IPS-NIHi7 (cell line): Measurements from ENCODE around the gene MRPL16.
A peak's percentile ranks its signal among the peaks of the same experiment; 100 is the strongest.

Experiments used
- DNase-seq: peaks from one replicate; pipeline ENCODE4 v3.0.0; 2012; ENCODE audit warnings: mixed read lengths; ENCODE audit errors: extremely low spot score

MRPL16 gene

GRCh38 chr11:59771605-59772004, 39.0 kb downstream of the MRPL16 start:
- DNase-seq: no peak

- no peak for DNase-seq
Measured at GRCh38 chr11:59770869-59771268, 39.7 kb downstream of the MRPL16 start.

- no peak for DNase-seq
Measured at GRCh38 chr11:59770319-59770718, 40.3 kb downstream of the MRPL16 start.

GRCh38 chr11:59769828-59770227, 40.8 kb downstream of the MRPL16 start:
- no peak for DNase-seq

GRCh38 chr11:59769111-59769510, 41.5 kb downstream of the MRPL16 start:
- DNase-seq: no peak

GRCh38 chr11:59767225-59767611, 43.4 kb downstream of the MRPL16 start:
- DNase-seq: no peak

- no peak for DNase-seq
Measured at GRCh38 chr11:59766542-59767224, 43.9 kb downstream of the MRPL16 start.

- no peak for DNase-seq
Measured at GRCh38 chr11:59765068-59765735, 45.4 kb downstream of the MRPL16 start.

GRCh38 chr11:59761993-59762392, 48.6 kb downstream of the MRPL16 start:
- DNase-seq: no peak

GRCh38 chr11:59760771-59761170, 49.8 kb downstream of the MRPL16 start:
- no peak for DNase-seq

- DNase-seq: no peak
Measured at GRCh38 chr11:59759900-59760299, 50.7 kb downstream of the MRPL16 start.

- no peak for DNase-seq
Measured at GRCh38 chr11:59758401-59759037, 52.1 kb downstream of the MRPL16 start.

GRCh38 chr11:59756845-59757244, 53.7 kb downstream of the MRPL16 start:
- peak; percentile 47 for DNase-seq

- DNase-seq: no peak
Measured at GRCh38 chr11:59756558-59756840, 54.1 kb downstream of the MRPL16 start.
